HUES6 (cell line): Measurements from ENCODE around the gene OPN1SW.

Source experiments
- H3K27ac ChIP-seq: 2 replicates; pipeline ENCODE4 v1.7.0; 2013; ENCODE audit warnings: low read depth, mild to moderate bottlenecking, low read length, inconsistent platforms
- H3K27me3 ChIP-seq: 2 replicates; pipeline ENCODE4 v1.6.1; 2013; ENCODE audit warnings: low read length; ENCODE audit not compliant: control insufficient read depth, insufficient read depth
- H3K36me3 ChIP-seq: 2 replicates; pipeline ENCODE4 v1.6.1; 2013; ENCODE audit warnings: low read length; ENCODE audit not compliant: control insufficient read depth, insufficient read depth
- H3K4me1 ChIP-seq: 2 replicates; pipeline ENCODE4 v1.6.1; 2013; ENCODE audit warnings: low read length; ENCODE audit not compliant: control insufficient read depth, insufficient read depth
- H3K4me3 ChIP-seq: 2 replicates; pipeline ENCODE4 v1.5.1; 2013; ENCODE audit warnings: low read depth, low read length
- H3K9ac ChIP-seq: one replicate; pipeline ENCODE4 v1.6.1; 2013; ENCODE audit warnings: mild to moderate bottlenecking, low read length
- H3K9me3 ChIP-seq: 2 replicates; pipeline ENCODE4 v1.6.1; 2013; ENCODE audit warnings: low read depth, low read length; ENCODE audit not compliant: control insufficient read depth, insufficient read depth

Gene OPN1SW

DNA sequence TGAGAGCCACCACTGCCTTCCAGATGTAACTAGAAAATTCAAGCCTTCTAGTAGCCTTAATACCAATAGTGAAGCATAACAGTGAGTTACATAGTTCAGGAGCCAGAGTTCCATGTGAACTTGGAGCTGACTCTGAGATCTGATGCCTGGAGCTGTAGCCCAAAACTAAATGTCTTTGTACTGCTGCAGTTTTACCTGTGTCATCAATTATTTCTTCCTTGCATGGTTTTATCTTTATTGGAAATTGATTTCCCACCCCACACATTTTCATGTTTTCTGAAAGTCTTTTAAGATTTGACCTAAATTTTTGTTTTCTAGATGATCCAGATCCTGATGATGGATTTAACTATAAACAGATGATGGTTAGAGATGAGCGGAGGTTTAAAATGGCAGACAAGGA is 17.0 kb downstream of the OPN1SW start:
- H3K36me3 ChIP-seq: peaks cover 95% of the 10 kb centered on the region
- H3K27ac ChIP-seq: no peak overlapping the region
- H3K27me3 ChIP-seq: no peaks in the 10 kb centered on the region
- no peaks in the 10 kb centered on the region for H3K4me1 ChIP-seq
- no peaks in the 10 kb centered on the region for H3K9me3 ChIP-seq
- H3K9ac ChIP-seq: no peak overlapping the region
- H3K4me3 ChIP-seq: no peak overlapping the region

- Histone ChIP-seq H3K9ac (no peak overlapping the region), H3K9me3 (no peaks in the 10 kb centered on the region), H3K27ac (no peak overlapping the region), H3K27me3 (no peaks in the 10 kb centered on the region), H3K4me3 (no peak overlapping the region), H3K36me3 (peaks cover 97% of the 10 kb centered on the region), H3K4me1 (no peaks in the 10 kb centered on the region)
Observed at GRCh38 chr7:128757203-128757602, 18.4 kb downstream of the OPN1SW start.

DNA sequence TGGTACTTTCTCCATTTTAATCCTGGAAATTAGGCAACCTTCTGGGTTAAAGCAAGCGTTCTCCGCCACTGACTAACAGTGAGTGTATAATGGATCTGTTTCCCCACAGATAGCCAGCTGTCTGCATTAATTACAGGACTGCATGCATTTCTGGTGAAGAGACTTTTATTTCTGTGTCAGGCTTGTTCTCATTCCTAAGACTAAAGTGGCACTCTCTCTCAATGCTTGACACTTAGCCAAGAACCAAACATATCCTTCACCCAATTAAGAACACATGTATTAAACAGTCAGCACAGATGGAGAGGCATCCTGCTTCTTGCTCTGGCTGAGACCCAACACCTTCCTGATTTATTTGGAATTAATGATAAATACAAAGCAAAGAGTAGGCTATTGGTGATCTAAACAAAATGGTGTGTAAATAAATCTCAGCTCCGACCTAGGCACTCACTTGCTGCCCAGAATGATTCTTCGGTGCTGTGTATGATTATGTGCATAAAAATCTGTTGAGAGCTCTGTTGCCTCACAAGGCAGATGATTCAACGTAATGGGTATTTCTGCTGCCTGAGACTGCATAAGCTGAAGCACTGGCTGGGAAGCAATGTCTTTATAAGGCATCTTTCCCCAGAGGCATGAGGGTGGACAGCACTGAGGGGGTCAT is 19.6 kb downstream of the OPN1SW start:
- H3K9me3 ChIP-seq: no peaks in the 10 kb centered on the region
- H3K4me1 ChIP-seq: no peaks in the 10 kb centered on the region
- H3K4me3 ChIP-seq: no peak overlapping the region
- H3K36me3 ChIP-seq: peaks cover 95% of the 10 kb centered on the region
- H3K27me3 ChIP-seq: no peaks in the 10 kb centered on the region
- no peak overlapping the region for H3K9ac ChIP-seq
- no peak overlapping the region for H3K27ac ChIP-seq

DNA sequence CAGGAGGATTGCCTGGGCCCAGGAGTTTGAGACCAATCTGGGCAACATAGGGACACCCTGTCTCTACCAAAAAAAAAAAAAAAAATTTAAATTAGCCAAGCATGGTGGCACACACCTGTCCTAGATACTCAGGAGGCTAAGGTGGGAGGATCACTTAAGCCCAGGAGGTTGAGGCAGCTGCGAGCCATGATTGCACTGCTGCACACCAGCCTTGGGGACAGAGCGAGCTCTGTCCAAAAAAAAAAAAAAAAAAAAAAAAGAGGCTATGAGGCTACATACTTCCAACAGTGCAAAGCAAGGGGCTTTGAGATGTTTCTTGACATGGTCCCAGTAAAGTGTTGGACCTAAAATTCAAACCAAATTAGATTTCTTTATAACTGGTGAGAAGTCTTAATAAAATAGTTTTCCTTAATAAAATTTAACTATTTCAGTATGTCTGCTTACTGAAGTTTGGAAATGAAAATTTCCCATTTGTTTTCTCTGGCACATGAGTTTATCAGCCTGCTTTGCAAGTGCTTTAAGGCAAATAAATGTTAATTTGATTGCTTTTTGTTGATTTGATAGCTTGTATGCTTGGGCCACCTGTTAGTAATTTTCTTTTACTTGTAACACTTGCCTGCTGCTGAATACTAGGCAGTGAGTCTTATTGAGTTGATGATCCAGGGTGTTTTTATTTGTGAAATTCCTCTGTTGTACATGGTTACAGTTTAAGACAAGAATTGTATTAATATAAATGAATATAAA is 20.3 kb downstream of the OPN1SW start:
- H3K4me3 ChIP-seq: no peak overlapping the region
- peaks cover 96% of the 10 kb centered on the region for H3K36me3 ChIP-seq
- H3K27me3 ChIP-seq: no peaks in the 10 kb centered on the region
- no peak overlapping the region for H3K9ac ChIP-seq
- H3K4me1 ChIP-seq: no peaks in the 10 kb centered on the region
- H3K9me3 ChIP-seq: no peaks in the 10 kb centered on the region
- no peak overlapping the region for H3K27ac ChIP-seq

DNA sequence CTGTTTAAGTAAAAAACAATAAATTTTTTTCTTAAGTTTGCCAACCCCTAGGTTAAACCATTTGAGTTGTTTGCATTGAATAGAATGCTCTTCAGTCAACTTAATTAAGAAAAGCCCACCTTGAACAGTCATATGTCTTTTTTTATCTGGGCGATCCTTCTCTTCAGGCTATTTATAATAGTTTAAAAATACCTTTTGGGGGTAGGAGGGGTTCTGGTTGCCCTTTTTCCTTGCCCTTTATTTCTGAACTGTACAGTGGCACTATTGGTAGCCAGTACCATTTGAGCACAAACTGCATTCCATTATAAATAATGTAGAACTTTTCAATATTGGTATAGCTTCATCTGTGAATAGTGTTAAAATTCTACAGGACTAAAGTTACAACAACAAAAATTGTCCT is 23.3 kb downstream of the OPN1SW start:
- no peaks in the 10 kb centered on the region for H3K9me3 ChIP-seq
- no peaks in the 10 kb centered on the region for H3K4me1 ChIP-seq
- H3K36me3 ChIP-seq: peaks cover 94% of the 10 kb centered on the region
- no peak overlapping the region for H3K9ac ChIP-seq
- H3K27me3 ChIP-seq: no peaks in the 10 kb centered on the region
- H3K4me3 ChIP-seq: no peak overlapping the region
- no peak overlapping the region for H3K27ac ChIP-seq

DNA sequence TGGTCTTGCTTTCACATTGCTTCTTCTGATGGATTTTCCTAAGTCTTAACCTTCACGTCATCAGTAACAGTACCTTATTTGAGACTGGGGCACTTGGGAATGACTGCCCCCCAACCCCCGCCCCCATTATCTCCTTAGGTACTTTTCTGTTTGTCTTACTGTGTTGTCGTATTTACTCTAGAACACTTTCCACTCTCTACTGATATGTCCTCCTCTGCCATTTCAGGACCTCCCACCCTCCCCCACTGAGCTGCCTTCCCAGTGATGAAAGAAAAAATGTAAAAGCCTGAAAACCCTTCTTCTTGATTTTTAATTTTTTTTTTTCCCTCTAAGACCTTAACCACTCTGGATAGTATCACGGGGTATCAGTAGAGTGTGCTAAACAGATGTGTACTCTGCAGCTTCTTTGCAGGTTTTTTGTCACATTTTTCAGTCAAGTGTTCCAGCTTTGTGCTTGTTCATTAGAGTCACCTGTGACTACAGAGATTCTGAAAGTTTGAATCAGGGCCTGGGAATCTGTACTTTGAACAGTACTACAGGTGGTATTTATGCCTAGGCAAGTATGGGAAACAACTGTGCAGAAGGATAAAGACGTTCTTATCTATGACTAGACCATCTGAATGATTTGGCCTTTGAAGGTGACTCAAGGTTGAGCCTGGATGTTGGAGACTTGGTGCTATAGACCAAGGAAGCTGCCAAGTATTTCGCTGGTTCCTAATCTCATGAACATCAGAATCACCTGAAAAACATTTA is 28.1 kb downstream of the OPN1SW start:
- Histone ChIP-seq H3K27me3 (no peaks in the 10 kb centered on the region), H3K9ac (no peak overlapping the region), H3K4me3 (no peak overlapping the region), H3K36me3 (peaks cover 66% of the 10 kb centered on the region), H3K9me3 (no peaks in the 10 kb centered on the region), H3K27ac (no peak overlapping the region), H3K4me1 (no peaks in the 10 kb centered on the region)

- Histone ChIP-seq H3K4me3 (no peak overlapping the region), H3K36me3 (peaks cover 52% of the 10 kb centered on the region), H3K9ac (no peak overlapping the region), H3K4me1 (peaks cover 7% of the 10 kb centered on the region), H3K27me3 (no peaks in the 10 kb centered on the region), H3K9me3 (no peaks in the 10 kb centered on the region), H3K27ac (no peak overlapping the region)
Observed at GRCh38 chr7:128745706-128746105, 29.9 kb downstream of the OPN1SW start.

- H3K4me1 ChIP-seq: peaks cover 7% of the 10 kb centered on the region
- no peak overlapping the region for H3K4me3 ChIP-seq
- H3K9ac ChIP-seq: no peak overlapping the region
- no peaks in the 10 kb centered on the region for H3K9me3 ChIP-seq
- H3K36me3 ChIP-seq: peaks cover 41% of the 10 kb centered on the region
- no peak overlapping the region for H3K27ac ChIP-seq
- no peaks in the 10 kb centered on the region for H3K27me3 ChIP-seq
Observed at GRCh38 chr7:128744366-128744905, 31.2 kb downstream of the OPN1SW start.

DNA sequence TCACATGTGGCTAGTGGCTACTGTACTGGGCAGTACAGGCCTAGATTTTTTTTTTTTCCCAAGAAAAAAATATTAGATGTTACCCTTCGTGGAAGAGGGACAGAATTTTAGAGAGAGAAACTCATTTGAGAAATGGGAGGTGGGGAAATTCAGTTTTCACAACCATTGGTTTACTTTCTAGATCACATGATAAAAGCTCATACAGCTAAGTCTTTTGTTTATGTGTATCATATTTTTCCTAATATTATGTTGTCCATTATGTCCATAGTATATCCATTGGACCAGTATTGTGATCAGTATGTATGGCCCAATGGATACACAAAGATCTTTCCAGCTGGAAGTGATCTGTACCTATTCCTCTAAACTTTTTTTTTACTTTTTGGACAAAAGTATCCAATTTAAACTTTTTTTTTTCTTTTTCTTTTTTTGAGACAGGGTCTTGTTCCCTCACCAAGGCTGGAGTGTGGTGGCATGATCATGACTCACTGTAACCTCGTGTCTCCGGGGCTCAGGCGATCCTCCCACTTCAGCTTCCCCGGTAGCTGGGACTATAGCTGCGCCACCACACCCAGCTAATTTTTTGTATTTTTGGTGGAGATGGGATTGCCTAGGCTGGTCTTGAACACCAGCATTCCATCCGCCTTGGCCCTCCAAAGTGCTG is 32.4 kb downstream of the OPN1SW start:
- Histone ChIP-seq H3K27ac (no peak overlapping the region), H3K4me3 (no peak overlapping the region), H3K27me3 (no peaks in the 10 kb centered on the region), H3K4me1 (peaks cover 11% of the 10 kb centered on the region), H3K9me3 (no peaks in the 10 kb centered on the region), H3K9ac (no peak overlapping the region), H3K36me3 (peaks cover 29% of the 10 kb centered on the region)

DNA sequence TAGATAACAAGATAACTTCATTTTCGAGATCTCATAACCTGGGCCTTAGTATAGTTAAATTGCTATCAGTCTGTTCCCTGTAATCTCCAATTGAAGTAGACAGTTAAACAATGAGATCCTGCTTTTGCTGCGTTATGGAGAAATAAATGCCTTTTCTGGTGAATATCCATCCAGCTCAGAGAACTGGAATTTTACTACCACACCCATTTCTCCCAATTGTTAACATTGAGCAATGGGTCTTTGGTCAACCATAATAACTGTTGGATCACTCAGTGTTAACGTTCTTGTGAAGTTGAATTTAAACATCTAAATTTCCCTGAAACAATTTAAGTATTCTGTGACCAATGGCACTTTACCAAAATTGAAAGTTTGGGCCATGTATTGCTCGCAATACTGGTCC is 33.4 kb downstream of the OPN1SW start:
- H3K4me1 ChIP-seq: peaks cover 11% of the 10 kb centered on the region
- H3K9me3 ChIP-seq: no peaks in the 10 kb centered on the region
- peaks cover 19% of the 10 kb centered on the region for H3K36me3 ChIP-seq
- H3K9ac ChIP-seq: no peak overlapping the region
- H3K27ac ChIP-seq: no peak overlapping the region
- no peaks in the 10 kb centered on the region for H3K27me3 ChIP-seq
- H3K4me3 ChIP-seq: no peak overlapping the region
